K562 (cell line): ENCODE data around the gene VDAC2. TPM values are rescaled to one million over a fixed set of nuclear protein-coding genes. Genes with fewer than 3 reads are reported as not detected.

ENCODE experiments used
- IFI16 ChIP-seq: fragments of 250-450 bp; sonication (Bioruptor Pico); IDR thresholded peaks from 2 replicates; pipeline ENCODE4 v2.1.2; 2022; ENCODE audit warnings: mild to moderate bottlenecking, inconsistent platforms
- KHSRP ChIP-seq: fragments of 450-650 bp; IDR thresholded peaks from 2 replicates; pipeline ENCODE4 v1.6.1; 2017
- MTA3 ChIP-seq: fragments of 450-650 bp; formaldehyde crosslinking; IDR thresholded peaks from 2 replicates; pipeline ENCODE4 v1.6.1; 2017; ENCODE audit warnings: mild to moderate bottlenecking, borderline replicate concordance
- POU5F1 ChIP-seq: fragments of 150-350 bp; IDR thresholded peaks from 2 replicates; pipeline ENCODE4 v1.6.1; 2014; ENCODE audit warnings: borderline replicate concordance, low read length, low read depth, mild to moderate bottlenecking; ENCODE audit not compliant: partially characterized antibody
- SLC30A9 ChIP-seq: fragments of 250-450 bp; sonication (Bioruptor Pico); IDR thresholded peaks from 2 replicates; pipeline ENCODE4 v1.8.0; 2022; ENCODE audit warnings: mild to moderate bottlenecking, moderate library complexity
- ZEB2 ChIP-seq: fragments of 450-650 bp; IDR thresholded peaks from 2 replicates; pipeline ENCODE4 v1.6.1; 2016
- ZNF174 ChIP-seq: fragments of 250-450 bp; sonication (Bioruptor Pico); IDR thresholded peaks from 2 replicates; pipeline ENCODE4 v1.4.0; 2020; ENCODE audit warnings: mild to moderate bottlenecking
- polyA plus RNA-seq, 8 experiments: library from polyadenylated mRNA; depleted of rRNA in 4 of 8; stranded (reverse) in 5 of 8; unstranded in 3 of 8; fragments of >200 nt; fragmentation: Nextera tagmentation in 2 of 8; fragmentation: Illumina TruSeq in 1 of 8; extraction: Ambion mirVana in 2 of 8; extraction: Trizol in 1 of 8; gene quantifications; 2 replicates each; pipeline versions ENCODE4 v1.2.1 to v1.2.3, GENCODE V29; 2011 to 2014; ENCODE audit warnings: inconsistent platforms in 1 of 8, missing spikeins in 1 of 8
- total RNA-seq, 7 experiments: library from RNA; depleted of rRNA in 6 of 7; stranded (reverse); fragments of >200 nt in 6 of 7; fragmentation: Illumina TruSeq in 2 of 7; extraction: Trizol in 2 of 7; gene quantifications; 2 replicates each; pipeline versions ENCODE4 v1.2.1 to v1.2.3, GENCODE V29; 2011 to 2021; ENCODE audit warnings: low replicate concordance in 1 of 7
- TF ChIP-seq, protein P1 (sequence below): fragments of 450-650 bp; IDR thresholded peaks from 2 replicates; pipeline ENCODE4 v1.6.1; 2016; ENCODE audit warnings: mild to moderate bottlenecking, moderate library complexity
- TF ChIP-seq, protein P2 (sequence below), 2 experiments: fragments of 450-650 bp in 1 of 2; sonication (generic) in 1 of 2; formaldehyde crosslinking in 1 of 2; IDR thresholded peaks in 1 of 2; conservative IDR thresholded peaks in 1 of 2; 2 replicates each; pipeline versions ENCODE4 v1.6.1 to v1.8.1; 2016 to 2023; ENCODE audit warnings: mild to moderate bottlenecking in 2 of 2, moderate library complexity in 2 of 2, inconsistent platforms in 1 of 2, missing genetic modification reagents in 1 of 2

VDAC2 gene
- total and polyA plus RNA-seq, 9 of the 15 experiments (the other 6 are each of a cell fraction or from before 2014, with no cell fraction given): 139 to 450 (median 250) TPM

DNA sequence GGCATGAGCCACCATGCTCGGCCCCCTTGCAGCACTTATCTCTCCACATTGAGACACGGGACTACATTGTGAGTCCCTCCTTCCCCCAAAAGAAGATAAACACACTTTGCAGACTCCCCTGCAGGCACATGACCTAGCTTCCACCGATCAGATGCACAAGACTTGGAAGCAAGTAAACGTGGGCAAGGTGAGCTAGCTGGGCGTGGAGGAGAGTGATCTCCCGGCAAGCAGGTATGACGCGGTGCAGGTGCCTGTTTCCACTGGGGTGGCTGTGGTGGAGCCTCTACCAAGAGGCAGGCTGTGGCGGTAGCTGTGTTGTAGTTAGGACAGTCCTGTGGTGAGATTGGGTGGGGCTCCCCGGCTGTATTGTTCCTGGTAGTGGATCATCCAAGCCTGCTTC is 32.8 kb downstream of the VDAC2 start (continued):
- TF ChIP-seq, protein P1, sequence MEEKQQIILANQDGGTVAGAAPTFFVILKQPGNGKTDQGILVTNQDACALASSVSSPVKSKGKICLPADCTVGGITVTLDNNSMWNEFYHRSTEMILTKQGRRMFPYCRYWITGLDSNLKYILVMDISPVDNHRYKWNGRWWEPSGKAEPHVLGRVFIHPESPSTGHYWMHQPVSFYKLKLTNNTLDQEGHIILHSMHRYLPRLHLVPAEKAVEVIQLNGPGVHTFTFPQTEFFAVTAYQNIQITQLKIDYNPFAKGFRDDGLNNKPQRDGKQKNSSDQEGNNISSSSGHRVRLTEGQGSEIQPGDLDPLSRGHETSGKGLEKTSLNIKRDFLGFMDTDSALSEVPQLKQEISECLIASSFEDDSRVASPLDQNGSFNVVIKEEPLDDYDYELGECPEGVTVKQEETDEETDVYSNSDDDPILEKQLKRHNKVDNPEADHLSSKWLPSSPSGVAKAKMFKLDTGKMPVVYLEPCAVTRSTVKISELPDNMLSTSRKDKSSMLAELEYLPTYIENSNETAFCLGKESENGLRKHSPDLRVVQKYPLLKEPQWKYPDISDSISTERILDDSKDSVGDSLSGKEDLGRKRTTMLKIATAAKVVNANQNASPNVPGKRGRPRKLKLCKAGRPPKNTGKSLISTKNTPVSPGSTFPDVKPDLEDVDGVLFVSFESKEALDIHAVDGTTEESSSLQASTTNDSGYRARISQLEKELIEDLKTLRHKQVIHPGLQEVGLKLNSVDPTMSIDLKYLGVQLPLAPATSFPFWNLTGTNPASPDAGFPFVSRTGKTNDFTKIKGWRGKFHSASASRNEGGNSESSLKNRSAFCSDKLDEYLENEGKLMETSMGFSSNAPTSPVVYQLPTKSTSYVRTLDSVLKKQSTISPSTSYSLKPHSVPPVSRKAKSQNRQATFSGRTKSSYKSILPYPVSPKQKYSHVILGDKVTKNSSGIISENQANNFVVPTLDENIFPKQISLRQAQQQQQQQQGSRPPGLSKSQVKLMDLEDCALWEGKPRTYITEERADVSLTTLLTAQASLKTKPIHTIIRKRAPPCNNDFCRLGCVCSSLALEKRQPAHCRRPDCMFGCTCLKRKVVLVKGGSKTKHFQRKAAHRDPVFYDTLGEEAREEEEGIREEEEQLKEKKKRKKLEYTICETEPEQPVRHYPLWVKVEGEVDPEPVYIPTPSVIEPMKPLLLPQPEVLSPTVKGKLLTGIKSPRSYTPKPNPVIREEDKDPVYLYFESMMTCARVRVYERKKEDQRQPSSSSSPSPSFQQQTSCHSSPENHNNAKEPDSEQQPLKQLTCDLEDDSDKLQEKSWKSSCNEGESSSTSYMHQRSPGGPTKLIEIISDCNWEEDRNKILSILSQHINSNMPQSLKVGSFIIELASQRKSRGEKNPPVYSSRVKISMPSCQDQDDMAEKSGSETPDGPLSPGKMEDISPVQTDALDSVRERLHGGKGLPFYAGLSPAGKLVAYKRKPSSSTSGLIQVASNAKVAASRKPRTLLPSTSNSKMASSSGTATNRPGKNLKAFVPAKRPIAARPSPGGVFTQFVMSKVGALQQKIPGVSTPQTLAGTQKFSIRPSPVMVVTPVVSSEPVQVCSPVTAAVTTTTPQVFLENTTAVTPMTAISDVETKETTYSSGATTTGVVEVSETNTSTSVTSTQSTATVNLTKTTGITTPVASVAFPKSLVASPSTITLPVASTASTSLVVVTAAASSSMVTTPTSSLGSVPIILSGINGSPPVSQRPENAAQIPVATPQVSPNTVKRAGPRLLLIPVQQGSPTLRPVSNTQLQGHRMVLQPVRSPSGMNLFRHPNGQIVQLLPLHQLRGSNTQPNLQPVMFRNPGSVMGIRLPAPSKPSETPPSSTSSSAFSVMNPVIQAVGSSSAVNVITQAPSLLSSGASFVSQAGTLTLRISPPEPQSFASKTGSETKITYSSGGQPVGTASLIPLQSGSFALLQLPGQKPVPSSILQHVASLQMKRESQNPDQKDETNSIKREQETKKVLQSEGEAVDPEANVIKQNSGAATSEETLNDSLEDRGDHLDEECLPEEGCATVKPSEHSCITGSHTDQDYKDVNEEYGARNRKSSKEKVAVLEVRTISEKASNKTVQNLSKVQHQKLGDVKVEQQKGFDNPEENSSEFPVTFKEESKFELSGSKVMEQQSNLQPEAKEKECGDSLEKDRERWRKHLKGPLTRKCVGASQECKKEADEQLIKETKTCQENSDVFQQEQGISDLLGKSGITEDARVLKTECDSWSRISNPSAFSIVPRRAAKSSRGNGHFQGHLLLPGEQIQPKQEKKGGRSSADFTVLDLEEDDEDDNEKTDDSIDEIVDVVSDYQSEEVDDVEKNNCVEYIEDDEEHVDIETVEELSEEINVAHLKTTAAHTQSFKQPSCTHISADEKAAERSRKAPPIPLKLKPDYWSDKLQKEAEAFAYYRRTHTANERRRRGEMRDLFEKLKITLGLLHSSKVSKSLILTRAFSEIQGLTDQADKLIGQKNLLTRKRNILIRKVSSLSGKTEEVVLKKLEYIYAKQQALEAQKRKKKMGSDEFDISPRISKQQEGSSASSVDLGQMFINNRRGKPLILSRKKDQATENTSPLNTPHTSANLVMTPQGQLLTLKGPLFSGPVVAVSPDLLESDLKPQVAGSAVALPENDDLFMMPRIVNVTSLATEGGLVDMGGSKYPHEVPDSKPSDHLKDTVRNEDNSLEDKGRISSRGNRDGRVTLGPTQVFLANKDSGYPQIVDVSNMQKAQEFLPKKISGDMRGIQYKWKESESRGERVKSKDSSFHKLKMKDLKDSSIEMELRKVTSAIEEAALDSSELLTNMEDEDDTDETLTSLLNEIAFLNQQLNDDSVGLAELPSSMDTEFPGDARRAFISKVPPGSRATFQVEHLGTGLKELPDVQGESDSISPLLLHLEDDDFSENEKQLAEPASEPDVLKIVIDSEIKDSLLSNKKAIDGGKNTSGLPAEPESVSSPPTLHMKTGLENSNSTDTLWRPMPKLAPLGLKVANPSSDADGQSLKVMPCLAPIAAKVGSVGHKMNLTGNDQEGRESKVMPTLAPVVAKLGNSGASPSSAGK: peak; percentile 17; the same call in 1 of the 2 replicates
- TF ChIP-seq MTA3 (peak; percentile 32; the same call in 1 of the 2 replicates), ZEB2 (peak; percentile 79; the same call in 1 of the 2 replicates), IFI16 (no peak), SLC30A9 (CRISPR knock-in tag) (no peak), KHSRP (no peak), POU5F1 (no peak), ZNF174 (CRISPR knock-in tag) (no peak)
- TF ChIP-seq, protein P2, sequence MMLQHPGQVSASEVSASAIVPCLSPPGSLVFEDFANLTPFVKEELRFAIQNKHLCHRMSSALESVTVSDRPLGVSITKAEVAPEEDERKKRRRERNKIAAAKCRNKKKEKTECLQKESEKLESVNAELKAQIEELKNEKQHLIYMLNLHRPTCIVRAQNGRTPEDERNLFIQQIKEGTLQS (IDR thresholded peaks at IDR 0.05): no peak
- TF ChIP-seq, protein P2 (CRISPR knock-in tag; conservative IDR thresholded peaks at IDR 0.05): no peak
- TF ChIP-seq, all 486 proteins: peak for 34
